Ishikawa (cell line): ENCODE data around the gene TRIO.

Experiments used
- CEBPB ChIP-seq: IDR thresholded peaks from 2 replicates; pipeline ENCODE4 v1.6.1; 2012
- EGR1 ChIP-seq: IDR thresholded peaks from 2 replicates; pipeline ENCODE4 v1.6.1; 2012
- EP300 ChIP-seq: IDR thresholded peaks from 2 replicates; pipeline ENCODE4 v1.6.1; 2012; ENCODE audit warnings: borderline replicate concordance
- FOXM1 ChIP-seq: IDR thresholded peaks from 2 replicates; pipeline ENCODE4 v1.6.1; 2012; ENCODE audit warnings: low read depth, borderline replicate concordance
- RAD21 ChIP-seq: IDR thresholded peaks from 2 replicates; pipeline ENCODE4 v1.6.1; 2012; ENCODE audit warnings: low read depth
- REST ChIP-seq: IDR thresholded peaks from 2 replicates; pipeline ENCODE4 v1.6.1; 2012; ENCODE audit warnings: low read depth, mild to moderate bottlenecking
- TAF1 ChIP-seq: IDR thresholded peaks from 2 replicates; pipeline ENCODE4 v1.6.1; 2012; ENCODE audit warnings: low read depth, mild to moderate bottlenecking
- TCF12 ChIP-seq: IDR thresholded peaks from 2 replicates; pipeline ENCODE4 v1.6.1; 2012; ENCODE audit warnings: low read depth
- USF1 ChIP-seq: IDR thresholded peaks from 2 replicates; pipeline ENCODE4 v1.6.1; 2012
- YY1 ChIP-seq: IDR thresholded peaks from 2 replicates; pipeline ENCODE4 v1.6.1; 2012; ENCODE audit warnings: low read depth
- ZBTB7A ChIP-seq: IDR thresholded peaks from 2 replicates; pipeline ENCODE4 v1.6.1; 2012; ENCODE audit warnings: low read depth
- TF ChIP-seq, protein P1 (sequence below): IDR thresholded peaks from 2 replicates; pipeline ENCODE4 v1.6.1; 2012

DNA sequence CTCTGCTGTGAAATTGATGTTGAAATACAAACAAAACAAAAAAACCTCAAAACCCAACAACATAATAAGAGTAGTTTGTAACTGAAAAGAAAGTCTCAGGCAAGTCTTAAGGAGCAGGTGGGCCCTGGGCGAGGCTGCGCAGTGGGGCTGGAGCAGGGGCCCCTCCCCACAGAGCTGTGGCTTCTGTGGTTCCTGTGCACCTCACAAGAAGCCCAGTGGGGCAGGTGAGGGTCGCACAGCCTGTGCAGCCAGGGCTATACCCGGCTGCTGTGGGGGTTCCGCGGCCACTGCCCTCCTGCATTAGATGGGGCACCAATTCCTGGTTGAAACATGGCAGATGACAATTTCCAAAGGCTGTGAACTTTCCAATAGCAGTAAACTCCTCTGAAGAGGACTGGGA lies 75.3 kb downstream of the TRIO start:
- TF ChIP-seq, protein P1, sequence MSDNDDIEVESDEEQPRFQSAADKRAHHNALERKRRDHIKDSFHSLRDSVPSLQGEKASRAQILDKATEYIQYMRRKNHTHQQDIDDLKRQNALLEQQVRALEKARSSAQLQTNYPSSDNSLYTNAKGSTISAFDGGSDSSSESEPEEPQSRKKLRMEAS = no peak
- TF ChIP-seq YY1 (no peak), TAF1 (no peak), USF1 (no peak), EGR1 (no peak), REST (no peak), EP300 (no peak), CEBPB (no peak), ZBTB7A (no peak), TCF12 (no peak), FOXM1 (no peak), RAD21 (no peak)
